Measurements from ENCODE around the gene RSBN1L.

The RSBN1L gene

GRCh38 chr7:77765906-77766800 is 69.9 kb downstream of the RSBN1L start:
- TF ChIP-seq CTCF (IDR thresholded peaks at IDR 0.05; ENCODE audit: insufficient read depth, low read depth, low read length, missing control alignments) = no peak
- no peak overlapping the region for H3K4me3 ChIP-seq (ENCODE audit: low read length)
- DNase-seq (ENCODE audit: low read depth) = peak; percentile 19

- no peak for TF ChIP-seq CTCF (IDR thresholded peaks at IDR 0.05; ENCODE audit: insufficient read depth, low read depth, low read length, missing control alignments)
- no peak overlapping the region for H3K4me3 ChIP-seq (ENCODE audit: low read length)
Measured at GRCh38 chr7:77766801-77767605, 70.7 kb downstream of the RSBN1L start.

GRCh38 chr7:77770316-77770715 is 74.1 kb downstream of the RSBN1L start:
- H3K4me3 ChIP-seq (ENCODE audit: low read length) = no peak overlapping the region
- TF ChIP-seq CTCF (IDR thresholded peaks at IDR 0.05; ENCODE audit: insufficient read depth, low read depth, low read length, missing control alignments) = no peak
- DNase-seq (ENCODE audit: low read depth) = no peak

More at GRCh38 chr7:77766801-77767605, 70.7 kb downstream of the RSBN1L start:
- no peak for DNase-seq (ENCODE audit: low read depth)

GRCh38 chr7:77771901-77772300 is 75.6 kb downstream of the RSBN1L start:
- H3K4me3 ChIP-seq (ENCODE audit: low read length) = no peak overlapping the region
- no peak for DNase-seq (ENCODE audit: low read depth)
- TF ChIP-seq CTCF (IDR thresholded peaks at IDR 0.05; ENCODE audit: insufficient read depth, low read depth, low read length, missing control alignments) = no peak

- H3K4me3 ChIP-seq (ENCODE audit: low read length) = no peak overlapping the region
- no peak for TF ChIP-seq CTCF (IDR thresholded peaks at IDR 0.05; ENCODE audit: insufficient read depth, low read depth, low read length, missing control alignments)
- DNase-seq (ENCODE audit: low read depth) = no peak
Measured at GRCh38 chr7:77778535-77778934, 82.3 kb downstream of the RSBN1L start.

GRCh38 chr7:77782383-77782782 is 86.1 kb downstream of the RSBN1L start:
- DNase-seq (ENCODE audit: low read depth) = no peak
- H3K4me3 ChIP-seq (ENCODE audit: low read length) = no peak overlapping the region
- no peak for TF ChIP-seq CTCF (IDR thresholded peaks at IDR 0.05; ENCODE audit: insufficient read depth, low read depth, low read length, missing control alignments)
